B cell (primary cell): ENCODE data around the gene AGRP.

Experiments
- EZH2 ChIP-seq: IDR thresholded peaks from 2 replicates; pipeline ENCODE4 v1.6.1; 2012; ENCODE audit warnings: borderline replicate concordance, low read depth, mild to moderate bottlenecking, moderate library complexity, low read length; ENCODE audit not compliant: insufficient read depth, poor library complexity, severe bottlenecking
- TF ChIP-seq, protein P1 (sequence below): fragments of 200-600 bp; IDR thresholded peaks from one replicate; pipeline ENCODE4 v1.8.0; 2022; ENCODE audit warnings: antibody characterized with exemption, mild to moderate bottlenecking

GRCh38 chr16:67519242-67519641, 35.9 kb upstream of the AGRP start:
- TF ChIP-seq, protein P1, sequence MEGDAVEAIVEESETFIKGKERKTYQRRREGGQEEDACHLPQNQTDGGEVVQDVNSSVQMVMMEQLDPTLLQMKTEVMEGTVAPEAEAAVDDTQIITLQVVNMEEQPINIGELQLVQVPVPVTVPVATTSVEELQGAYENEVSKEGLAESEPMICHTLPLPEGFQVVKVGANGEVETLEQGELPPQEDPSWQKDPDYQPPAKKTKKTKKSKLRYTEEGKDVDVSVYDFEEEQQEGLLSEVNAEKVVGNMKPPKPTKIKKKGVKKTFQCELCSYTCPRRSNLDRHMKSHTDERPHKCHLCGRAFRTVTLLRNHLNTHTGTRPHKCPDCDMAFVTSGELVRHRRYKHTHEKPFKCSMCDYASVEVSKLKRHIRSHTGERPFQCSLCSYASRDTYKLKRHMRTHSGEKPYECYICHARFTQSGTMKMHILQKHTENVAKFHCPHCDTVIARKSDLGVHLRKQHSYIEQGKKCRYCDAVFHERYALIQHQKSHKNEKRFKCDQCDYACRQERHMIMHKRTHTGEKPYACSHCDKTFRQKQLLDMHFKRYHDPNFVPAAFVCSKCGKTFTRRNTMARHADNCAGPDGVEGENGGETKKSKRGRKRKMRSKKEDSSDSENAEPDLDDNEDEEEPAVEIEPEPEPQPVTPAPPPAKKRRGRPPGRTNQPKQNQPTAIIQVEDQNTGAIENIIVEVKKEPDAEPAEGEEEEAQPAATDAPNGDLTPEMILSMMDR, result no peak
- no peak for TF ChIP-seq EZH2
